ENCODE measurements around the gene TIGD4. TPM values are rescaled to one million over a fixed set of nuclear protein-coding genes. Genes with fewer than 3 reads are reported as not detected.

TIGD4 gene
- total RNA-seq, 1 donor from 2014 or later, result 3.8 TPM

- H3K4me1 Mint-ChIP-seq, result peaks cover 13% of the 10 kb centered on the region
- H3K4me3 Mint-ChIP-seq, result no peak overlapping the region
- peak overlapping the region; percentile 85 for H3K27ac Mint-ChIP-seq (ENCODE audit: unreplicated experiment)
- H3K27me3 Mint-ChIP-seq (ENCODE audit: low read depth), result no peaks in the 10 kb centered on the region
- TF ChIP-seq CTCF (conservative IDR thresholded peaks at IDR 0.05), result no peak
- H3K9me3 Mint-ChIP-seq, result no peaks in the 10 kb centered on the region
- DNase-seq (ENCODE audit: low read depth, low spot score), result no peak
- no peaks in the 10 kb centered on the region for H3K36me3 Mint-ChIP-seq (ENCODE audit: low read depth)
These were observed 40.7 kb downstream of the TIGD4 start for GRCh38 chr4:152738827-152739226.

GRCh38 chr4:152735906-152736305 lies 43.6 kb downstream of the TIGD4 start:
- no peak for TF ChIP-seq CTCF (conservative IDR thresholded peaks at IDR 0.05)
- Mint-ChIP-seq H3K27ac (ENCODE audit: unreplicated experiment) (no peak overlapping the region), H3K27me3 (ENCODE audit: low read depth) (no peaks in the 10 kb centered on the region), H3K4me1 (peaks cover 13% of the 10 kb centered on the region), H3K4me3 (no peak overlapping the region), H3K36me3 (ENCODE audit: low read depth) (no peaks in the 10 kb centered on the region), H3K9me3 (no peaks in the 10 kb centered on the region)
- DNase-seq (ENCODE audit: low read depth, low spot score), result no peak

- no peak for DNase-seq (ENCODE audit: low read depth, low spot score)
- no peak overlapping the region for H3K27ac Mint-ChIP-seq (ENCODE audit: unreplicated experiment)
- H3K4me3 Mint-ChIP-seq, result no peak overlapping the region
- no peaks in the 10 kb centered on the region for H3K9me3 Mint-ChIP-seq
- no peaks in the 10 kb centered on the region for H3K36me3 Mint-ChIP-seq (ENCODE audit: low read depth)
- H3K4me1 Mint-ChIP-seq, result peaks cover 13% of the 10 kb centered on the region
- TF ChIP-seq CTCF (conservative IDR thresholded peaks at IDR 0.05), result peak; percentile 78
- H3K27me3 Mint-ChIP-seq (ENCODE audit: low read depth), result no peaks in the 10 kb centered on the region
These were observed 44.1 kb downstream of the TIGD4 start for GRCh38 chr4:152735396-152735859.

GRCh38 chr4:152734699-152735050 lies 44.9 kb downstream of the TIGD4 start:
- no peak for TF ChIP-seq CTCF (conservative IDR thresholded peaks at IDR 0.05)
- H3K27ac Mint-ChIP-seq (ENCODE audit: unreplicated experiment), result peak overlapping the region; percentile 76
- no peaks in the 10 kb centered on the region for H3K27me3 Mint-ChIP-seq (ENCODE audit: low read depth)
- no peaks in the 10 kb centered on the region for H3K36me3 Mint-ChIP-seq (ENCODE audit: low read depth)
- no peak overlapping the region for H3K4me3 Mint-ChIP-seq
- H3K9me3 Mint-ChIP-seq, result no peaks in the 10 kb centered on the region
- DNase-seq (ENCODE audit: low read depth, low spot score), result no peak
- H3K4me1 Mint-ChIP-seq, result peaks cover 13% of the 10 kb centered on the region

GRCh38 chr4:152734015-152734698 lies 45.4 kb downstream of the TIGD4 start:
- no peak for TF ChIP-seq CTCF (conservative IDR thresholded peaks at IDR 0.05)
- peaks cover 12% of the 10 kb centered on the region for H3K4me1 Mint-ChIP-seq
- H3K27me3 Mint-ChIP-seq (ENCODE audit: low read depth), result no peaks in the 10 kb centered on the region
- no peaks in the 10 kb centered on the region for H3K36me3 Mint-ChIP-seq (ENCODE audit: low read depth)
- H3K4me3 Mint-ChIP-seq, result no peak overlapping the region
- peak overlapping the region; percentile 76 for H3K27ac Mint-ChIP-seq (ENCODE audit: unreplicated experiment)
- DNase-seq (ENCODE audit: low read depth, low spot score), result no peak
- no peaks in the 10 kb centered on the region for H3K9me3 Mint-ChIP-seq

All from neural crest cell (in vitro differentiated cells).